NCI-H82 (cell line): ENCODE measurements around the gene DENND2A.
"Not testable (repeated sequence)": the region's sequence is repeated elsewhere in the genome, so short reads cannot be mapped to it uniquely, and the experiment has no call there.

Experiments
- DNase-seq: peaks from one replicate; lab custom pipeline; 2025; lab: John Stamatoyannopoulos, UW

Gene DENND2A

DNA sequence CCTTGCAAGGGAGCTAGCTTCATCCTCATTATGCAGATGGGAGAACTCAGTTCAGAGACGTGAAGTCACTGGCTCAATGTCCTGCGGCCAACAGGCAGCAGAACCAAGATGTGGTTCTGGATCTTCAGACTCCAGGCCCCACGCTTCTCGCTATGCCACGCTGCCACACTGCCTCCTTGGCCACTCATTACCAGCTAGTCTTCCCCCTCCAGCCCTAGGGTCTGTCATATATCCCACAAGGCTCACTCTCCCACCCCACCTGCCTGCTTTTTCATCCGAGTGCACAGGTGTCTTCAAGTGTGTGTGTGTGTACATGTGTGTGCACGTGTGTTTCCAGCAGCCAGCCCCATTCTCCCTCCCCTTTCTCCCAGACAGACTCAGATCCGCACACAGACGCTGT is 53.4 kb downstream of the DENND2A start:
- DNase-seq = no peak

DNA sequence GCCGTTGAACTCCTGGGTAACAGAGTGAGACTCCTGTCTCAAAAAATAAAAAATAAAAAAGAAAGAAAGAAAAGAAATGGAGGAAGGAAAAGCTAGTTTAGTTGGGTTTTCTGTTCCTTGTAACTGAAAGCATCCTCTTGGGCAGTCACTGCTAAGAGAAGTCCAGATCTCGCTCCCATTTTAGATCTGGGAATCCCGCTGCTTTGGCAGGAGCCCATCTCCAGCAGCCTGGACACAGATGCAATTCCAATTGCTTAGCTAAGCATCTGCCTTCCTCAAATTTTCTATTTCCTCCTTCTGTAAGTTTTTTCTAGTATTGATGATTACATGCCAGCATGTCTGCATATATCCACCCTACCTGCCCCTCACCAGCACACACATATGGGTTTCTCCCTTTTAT is 54.1 kb downstream of the DENND2A start:
- no peak for DNase-seq

DNA sequence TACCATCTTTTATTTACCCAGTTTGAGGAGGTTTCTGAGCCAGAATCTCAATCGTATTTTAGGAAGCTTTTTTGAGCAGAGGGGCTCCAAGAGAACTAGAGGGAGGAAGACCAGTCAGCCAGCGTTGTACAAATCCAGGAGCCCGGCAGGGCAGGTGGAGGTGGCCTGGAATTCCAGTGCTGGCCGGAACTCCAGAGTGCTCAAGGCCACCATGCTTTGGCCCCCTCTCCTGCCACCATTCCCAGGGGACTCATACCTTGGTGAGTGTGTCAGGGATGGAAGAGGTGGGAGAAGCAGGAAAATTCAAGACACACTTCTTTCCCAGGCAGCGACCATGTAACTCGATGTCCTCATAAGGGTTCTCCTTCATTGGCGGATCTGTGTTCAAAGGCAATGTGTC is 55.3 kb downstream of the DENND2A start:
- DNase-seq = no peak

DNA sequence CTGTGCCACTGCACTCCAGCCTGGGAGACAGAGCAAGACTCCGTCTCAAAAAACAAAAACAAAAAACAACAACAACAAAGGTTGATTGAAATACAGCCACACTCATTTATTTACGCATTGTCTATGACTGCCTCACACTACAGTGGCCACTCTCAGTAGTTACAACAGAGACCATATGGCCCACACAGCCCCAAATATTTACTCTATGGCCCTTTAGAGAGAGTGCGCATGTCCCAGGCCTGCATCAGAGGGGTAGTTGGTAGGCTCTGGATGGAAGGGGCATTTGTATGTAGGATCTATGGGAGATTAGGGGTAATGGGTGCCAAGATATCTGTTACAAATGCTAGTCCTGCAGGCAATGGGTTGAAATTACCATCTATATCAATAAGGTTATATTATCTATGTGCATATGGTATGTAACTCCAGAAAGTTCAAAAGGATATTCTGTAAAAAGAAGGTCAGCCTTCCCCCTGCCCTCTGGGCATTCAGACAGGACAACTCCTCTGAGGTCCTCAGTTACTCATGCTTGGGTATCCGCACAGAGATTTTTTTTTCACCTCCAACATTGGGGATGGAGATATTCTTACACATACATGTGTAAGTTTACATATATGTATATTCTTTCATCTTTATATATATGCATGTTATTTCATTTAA is 56.3 kb downstream of the DENND2A start:
- DNase-seq = no peak

DNA sequence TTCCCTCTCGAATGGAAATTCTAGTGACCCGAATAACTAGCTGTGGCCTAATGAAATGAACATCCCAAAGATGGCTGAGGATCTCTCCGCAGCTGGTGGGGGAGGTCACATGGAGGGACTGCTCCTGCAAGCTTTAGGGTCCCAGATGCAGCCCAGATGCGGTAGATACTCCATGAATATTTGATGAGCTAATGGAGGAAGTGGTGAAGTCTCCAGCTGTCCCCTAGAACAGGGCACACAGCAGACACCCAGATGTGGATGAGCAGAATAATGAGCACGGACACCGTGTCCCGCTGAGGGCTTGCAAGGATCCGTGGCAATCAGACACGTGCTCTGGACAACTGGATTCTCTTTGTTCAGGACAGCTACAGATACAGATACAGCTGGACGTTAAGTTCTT is 59.2 kb downstream of the DENND2A start:
- DNase-seq = no peak

DNA sequence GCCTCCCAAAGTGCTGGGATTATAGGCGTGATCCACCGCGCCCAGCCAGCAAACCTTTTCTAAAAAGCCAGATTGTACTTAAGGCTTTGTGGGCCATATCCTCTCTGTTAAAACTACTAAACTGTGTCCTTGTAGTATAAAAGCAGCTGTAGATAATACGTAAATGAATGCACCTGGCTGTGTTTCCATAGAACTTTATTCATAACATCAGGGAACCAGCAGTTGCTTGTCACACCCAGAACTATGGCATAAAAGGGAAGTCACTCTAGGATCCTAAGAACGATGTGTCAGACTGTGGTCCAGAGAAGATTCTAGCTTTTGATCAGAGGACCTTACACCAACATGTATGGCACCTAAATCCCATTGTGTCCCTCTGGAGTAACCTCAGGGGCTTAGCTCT is 63.0 kb downstream of the DENND2A start:
- DNase-seq = no peak

DNA sequence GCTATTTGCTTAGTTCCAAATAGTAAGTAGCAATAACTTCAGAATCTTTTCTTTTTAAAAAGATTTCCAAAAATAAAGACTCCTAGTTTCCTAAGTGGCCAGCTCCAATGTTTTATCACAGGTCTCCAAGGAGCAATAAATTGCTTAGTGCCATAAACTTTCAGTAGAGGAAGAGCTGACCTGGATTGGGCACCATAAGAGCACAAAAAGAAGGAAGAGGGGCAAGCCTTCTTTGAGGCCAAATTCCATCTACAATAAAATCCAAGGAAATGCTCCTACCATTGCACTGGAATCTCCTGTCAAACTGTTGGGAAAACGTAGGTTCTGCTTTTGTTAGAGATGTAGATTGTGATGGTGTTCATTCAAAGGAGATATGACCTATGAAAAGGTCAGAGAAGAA is 64.0 kb downstream of the DENND2A start:
- DNase-seq = no peak

DNA sequence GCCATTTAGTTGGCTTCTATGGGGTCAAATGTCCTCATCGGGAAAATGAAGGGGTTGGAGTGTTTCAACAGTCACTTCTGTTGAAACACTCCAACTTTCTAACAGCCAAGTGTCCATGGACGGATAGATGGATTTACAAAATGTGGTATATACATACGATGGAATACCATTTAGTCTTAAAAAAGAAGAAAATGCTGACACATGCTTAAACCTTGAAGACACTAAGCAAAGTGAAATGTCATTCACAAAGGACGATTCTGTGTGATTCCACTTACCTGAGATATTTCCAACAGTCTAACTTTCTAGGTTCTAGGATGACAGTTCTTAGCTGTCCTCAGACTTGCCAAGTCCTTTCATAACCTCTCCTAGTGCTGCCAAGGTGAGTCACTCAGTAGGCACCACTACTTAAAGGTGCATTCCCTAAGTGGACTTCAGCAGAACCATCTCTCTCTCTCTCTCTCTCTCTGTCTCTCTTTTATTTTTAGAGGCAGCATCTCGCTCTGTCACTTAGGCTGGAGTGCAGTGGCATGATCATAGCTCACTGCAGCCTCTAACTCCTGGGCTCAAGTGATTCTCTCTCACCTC is 69.0 kb downstream of the DENND2A start:
- no peak for DNase-seq

DNA sequence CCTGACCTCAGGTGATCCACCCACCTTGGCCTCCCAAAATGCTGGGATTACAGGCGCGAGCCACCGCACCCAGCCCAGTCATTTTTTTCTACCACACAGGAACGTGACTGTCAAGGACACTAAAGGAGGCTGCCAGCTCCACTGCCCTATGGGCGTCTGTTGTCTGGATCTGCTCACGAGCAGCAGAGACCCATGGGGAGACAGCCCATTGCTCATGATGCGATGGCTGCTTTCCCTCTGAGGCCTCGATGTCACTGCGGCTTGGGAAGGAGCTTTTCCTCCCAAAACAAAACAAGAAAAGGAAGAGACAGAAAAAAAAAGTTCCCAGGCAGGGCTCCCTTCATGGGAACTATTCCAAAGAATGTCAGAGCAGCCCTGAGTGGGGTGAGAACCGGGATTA is 70.5 kb downstream of the DENND2A start:
- DNase-seq = no peak

DNA sequence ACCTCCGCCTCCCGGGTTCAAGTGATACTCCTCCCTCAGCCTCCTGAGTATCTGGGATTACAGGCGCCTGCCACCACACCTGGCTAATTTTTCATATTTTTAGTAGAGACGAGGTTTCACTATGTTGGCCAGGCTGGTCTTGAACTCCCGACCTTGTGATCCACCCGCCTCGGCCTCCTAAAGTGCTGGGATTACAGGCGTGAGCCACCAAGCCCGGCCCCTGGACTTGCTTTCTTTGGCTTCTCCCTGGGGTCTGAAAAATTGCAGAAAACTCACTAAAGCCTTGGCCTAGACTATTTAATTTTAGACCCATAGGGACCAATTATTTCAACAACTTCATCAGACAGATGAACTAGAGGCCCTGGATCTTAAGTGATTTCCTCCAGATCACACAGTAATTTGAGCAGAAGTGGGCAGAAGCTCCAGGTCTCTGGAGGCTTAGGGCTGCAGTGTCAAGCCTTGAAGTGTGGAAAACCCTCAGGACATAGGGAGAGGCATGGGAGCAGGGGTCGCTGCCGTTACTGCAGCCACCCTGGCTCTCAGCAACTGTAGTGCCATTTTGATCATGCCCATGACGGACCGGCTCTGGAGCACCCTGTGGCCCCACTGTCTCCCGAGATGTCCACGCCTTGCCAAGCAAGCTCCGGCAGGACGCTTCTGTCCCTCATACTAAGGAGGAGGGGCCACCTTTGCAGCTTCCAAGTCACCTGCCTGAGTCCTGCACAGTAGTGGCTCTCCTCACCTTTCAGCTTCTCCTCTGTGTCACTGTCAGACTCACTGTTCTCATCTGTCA is 72.4 kb downstream of the DENND2A start:
- DNase-seq = no peak

DNA sequence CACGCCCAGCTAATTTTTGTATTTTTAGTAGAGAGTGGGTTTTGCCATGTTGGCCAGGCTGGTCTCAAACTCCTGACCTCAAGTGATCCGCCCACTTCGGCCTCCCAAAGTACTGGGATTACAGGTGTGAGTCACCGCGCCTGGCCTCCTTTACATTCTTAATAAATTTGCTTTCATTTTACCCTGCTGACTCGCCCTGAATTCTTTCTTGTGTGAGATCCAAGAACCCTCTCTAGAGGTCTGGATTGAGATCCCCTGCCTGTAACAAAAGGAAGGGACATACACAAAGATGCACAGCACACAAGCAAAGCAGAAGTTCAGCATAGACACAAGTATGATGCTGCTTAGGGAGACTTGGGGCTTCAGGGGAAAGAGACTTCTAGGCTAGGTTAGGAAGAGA is 74.4 kb downstream of the DENND2A start:
- not testable (repeated sequence) for DNase-seq

DNA sequence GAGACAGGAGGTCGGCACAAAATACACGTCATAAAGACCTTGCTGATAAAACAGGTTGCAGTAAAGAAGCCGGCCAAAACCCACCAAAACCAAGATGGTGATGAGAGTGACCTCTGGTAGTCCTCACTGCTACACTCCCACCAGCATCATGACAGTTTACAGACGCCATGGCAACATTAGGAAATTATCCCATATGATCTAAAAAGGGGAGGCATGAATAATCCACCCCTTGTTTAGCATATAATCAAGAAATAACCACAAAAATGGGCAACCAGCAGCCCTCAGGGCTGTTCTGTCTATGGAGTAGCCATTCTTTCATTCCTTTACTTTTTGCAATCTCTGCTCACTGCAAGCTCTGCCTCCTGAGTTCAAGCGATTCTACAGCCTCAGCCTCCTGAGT is 74.9 kb downstream of the DENND2A start:
- DNase-seq = not testable (repeated sequence)

DNA sequence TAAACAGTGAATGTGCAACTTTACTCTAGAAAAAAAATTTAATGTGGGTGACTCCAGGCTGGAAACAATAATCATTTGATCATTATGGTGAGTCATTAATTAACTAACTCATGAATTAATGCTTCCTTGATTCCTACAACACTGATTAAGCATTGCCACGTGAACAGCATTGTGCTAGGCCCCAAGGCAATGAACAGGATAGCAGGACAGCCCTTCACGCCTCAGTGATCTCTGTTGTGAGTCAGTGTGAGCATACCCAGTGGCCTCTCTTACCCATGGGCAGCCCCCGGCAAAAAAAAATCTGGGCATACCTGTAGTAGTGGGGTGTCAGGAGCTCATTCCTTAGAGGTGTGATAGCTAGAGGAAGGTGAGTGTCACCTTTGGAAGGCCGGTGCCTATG is 76.0 kb downstream of the DENND2A start:
- DNase-seq = no peak

DNA sequence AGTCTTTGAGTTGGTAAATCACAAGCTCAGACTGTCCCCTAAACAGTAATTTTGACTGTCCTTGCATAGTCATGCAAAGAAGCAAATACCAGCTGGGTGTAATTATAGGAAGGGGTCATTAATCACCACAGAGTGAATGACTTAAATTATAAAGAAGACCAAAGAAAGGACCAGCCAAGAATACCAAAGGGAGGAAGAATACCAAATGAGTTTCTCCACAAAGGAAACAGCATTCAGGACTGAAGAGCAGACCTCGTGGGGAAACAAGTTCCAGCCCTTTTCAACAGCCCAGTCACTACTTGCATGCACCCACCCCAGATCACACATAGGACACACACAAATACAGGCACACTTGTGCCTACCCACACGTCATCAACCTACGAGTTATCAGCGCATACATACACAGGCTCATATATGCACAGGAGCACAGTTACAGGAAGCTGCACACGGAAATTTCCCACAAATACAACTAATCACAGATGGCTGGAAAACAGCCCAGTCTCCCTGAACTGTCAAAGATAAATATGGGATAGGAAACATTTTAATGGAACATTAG is 77.6 kb downstream of the DENND2A start:
- no peak for DNase-seq

DNA sequence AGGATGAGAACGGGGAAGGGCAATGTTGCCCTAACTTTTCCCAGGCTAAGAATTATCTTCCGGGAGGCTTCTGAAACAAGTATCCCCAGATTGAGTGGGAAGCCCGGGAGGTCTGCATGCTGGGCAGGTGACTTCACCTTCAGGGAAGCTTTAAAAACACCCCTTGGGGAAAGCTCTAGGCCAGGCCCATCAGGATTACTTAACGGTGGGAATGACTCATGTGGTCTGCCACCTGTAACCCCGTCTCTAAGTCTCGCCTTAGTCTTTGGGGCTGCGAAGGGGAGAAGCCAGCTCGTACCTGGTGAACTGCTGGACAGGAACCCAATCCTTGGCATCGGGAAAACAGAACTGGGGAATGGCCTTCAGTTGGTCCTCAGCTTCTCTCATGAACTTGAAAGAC is 81.2 kb downstream of the DENND2A start:
- DNase-seq = no peak

DNA sequence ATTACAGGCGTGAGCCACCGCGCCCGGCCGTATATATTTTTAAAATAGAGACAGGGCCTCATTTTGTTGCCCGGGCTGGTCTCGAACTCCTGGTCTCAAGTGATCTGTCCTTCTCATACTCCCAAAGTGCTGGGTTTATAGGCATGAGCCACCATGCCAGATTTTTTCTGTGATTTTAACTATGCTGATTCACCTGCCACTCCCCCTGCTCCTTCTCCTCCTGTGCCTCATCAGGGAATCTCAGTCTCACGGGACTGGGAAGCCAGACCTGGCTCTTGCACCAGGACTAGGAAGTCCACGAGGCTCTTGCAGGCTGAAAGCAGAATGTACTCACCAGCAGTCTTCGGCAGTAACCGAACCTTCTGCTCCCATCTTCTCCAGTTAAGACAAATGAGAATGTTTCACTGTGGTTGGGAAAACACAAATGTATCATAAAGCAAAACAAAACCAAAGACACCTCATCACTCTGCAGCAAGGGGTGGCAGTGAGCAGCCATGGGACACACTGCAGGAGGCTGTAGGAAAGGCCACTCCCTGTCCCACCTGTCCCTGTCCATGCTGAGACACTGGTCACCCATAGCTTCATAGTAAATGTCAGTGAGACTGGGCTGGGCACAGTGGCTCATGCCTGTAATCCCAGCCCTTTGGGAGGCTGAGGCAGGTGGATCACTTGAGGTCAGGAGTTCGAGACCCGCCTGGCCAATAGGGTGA is 82.6 kb downstream of the DENND2A start:
- DNase-seq = no peak

DNA sequence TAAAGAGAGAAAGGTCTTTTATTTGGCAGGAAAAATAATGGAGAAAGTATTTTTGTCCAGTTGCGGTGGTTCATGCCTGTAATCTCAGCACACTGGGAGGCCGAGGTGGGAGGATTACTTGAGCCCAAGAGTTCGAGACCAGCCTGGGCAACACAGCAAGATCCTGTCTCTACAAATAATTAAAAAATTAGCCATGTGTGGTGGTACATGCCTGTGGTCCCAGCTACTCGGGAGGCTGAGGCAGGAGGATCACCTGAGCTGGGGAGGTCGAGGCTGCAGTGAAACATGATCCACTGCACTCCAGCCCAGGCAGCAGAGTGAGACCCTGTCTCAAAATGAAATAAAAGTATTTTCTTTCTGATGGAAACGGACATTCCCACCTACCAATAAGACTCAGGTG is 83.5 kb downstream of the DENND2A start:
- no peak for DNase-seq

DNA sequence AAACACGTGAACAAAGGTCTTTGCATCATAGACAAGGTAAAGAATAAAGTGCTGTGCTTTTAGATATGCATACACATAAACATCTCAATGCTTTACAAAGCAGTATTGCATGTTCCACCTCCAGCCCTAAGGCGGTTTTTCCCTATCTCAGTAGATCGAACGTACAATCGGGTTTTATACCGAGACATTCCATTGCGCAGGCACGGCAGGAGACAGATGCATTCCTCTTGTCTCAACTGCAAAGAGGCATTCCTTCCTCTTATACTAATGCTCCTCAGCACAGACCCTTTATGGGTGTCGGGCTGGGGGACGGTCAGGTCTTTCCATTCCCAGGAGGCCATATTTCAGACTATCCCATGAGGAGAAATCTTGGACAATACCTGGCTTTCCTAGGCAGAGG is 87.4 kb downstream of the DENND2A start:
- peak; percentile 45 for DNase-seq

DNA sequence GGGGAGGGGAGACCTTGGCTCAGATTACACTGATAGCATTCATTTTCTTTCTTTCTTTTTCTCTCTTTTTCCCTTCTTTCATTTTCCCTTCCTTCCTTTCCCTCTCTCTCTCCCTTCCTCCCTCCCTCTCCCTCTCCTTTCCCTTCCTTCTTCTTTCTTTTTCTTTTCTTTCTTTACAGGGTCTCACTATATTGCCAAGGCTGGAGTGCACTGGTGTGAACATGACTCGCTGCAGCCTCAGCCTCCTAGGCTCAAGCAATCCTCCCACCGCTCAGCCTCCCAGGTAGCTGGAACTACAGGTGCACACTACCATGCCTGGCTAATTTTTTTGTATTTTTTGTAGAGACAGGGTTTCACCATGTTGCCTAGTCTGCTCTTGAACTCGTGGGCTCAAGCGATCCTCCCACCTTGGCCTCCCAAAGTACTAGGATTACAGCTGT is 88.4 kb downstream of the DENND2A start:
- no peak for DNase-seq

DNA sequence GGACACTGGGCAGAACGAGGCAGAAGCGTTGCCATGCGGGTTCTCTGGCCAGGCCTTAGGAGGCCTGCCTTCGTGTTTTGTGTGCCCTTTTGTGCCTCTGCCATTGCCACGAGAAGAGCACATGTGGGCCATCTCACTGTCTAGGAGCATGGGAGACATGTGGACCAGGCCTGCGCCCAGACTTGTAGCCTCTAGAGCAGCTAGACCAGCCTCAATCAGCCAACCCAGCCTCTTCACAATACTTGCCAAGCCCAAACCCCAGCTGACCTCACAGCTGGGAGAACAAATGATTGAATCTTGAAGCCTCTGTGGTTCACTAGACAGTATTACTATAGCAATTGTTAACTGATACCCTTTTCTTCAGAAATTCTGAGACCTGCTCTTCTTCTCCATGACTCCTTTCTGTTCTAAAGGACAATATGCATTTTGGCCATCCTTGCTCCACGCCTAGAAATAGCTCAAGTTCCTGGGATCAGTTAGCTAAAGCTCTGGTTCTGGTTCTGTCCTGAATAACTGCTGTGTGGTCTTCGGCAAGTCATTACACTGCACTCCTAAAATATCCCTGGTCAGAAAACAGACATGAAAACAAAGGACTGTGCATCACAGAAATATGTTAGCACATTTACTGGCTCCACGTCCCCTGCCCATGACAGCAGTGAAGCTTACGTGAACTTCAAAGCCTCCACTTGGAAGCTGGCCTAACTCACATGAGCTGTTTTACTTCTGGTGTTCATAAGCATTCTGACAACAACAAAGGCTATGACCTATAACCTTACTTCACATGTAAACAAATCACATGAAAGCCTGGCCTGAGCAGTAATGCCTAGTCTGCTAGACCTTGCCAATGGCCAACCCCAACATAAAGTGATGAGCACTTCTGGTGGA is 89.0 kb downstream of the DENND2A start:
- no peak for DNase-seq

DNA sequence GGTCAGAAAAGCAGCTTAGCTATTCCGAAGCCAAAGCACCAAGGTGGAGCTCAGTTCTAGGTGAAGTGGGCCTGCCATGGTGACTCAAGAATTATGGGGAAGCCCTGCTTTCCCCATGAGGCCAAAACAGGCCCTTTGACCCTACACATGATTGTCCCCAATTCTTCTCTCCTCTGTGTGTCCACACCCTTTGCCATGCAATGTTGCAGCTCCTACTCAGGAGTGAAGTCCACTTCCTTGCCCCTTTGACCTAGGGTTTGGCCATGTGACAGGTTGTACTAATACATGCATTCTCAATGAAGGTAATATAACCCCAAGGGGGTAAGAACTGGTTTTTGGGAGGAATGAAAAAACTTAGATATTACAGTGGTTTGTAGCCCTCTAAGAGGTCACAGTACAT is 93.7 kb downstream of the DENND2A start:
- DNase-seq = no peak
